Parathyroid adenoma (tissue), 2 donors: ENCODE data around the gene RAB11FIP3.

ENCODE experiments used
- H2AFZ ChIP-seq: fragments of 300-600 bp; sonication (generic); one replicate; pipeline ENCODE4 v1.7.0; 2017; ENCODE audit warnings: antibody characterized with exemption, mild to moderate bottlenecking
- H3K27ac ChIP-seq: fragments of 300-600 bp; sonication (generic); one replicate; pipeline ENCODE4 v1.7.0; 2017
- H3K27me3 ChIP-seq: fragments of 300-600 bp; sonication (generic); one replicate; pipeline ENCODE4 v1.7.0; 2017; ENCODE audit warnings: low read length; ENCODE audit not compliant: control insufficient read depth, insufficient read depth
- H3K36me3 ChIP-seq: fragments of 300-600 bp; sonication (generic); one replicate; pipeline ENCODE4 v1.7.0; 2017; ENCODE audit warnings: low read length; ENCODE audit not compliant: control insufficient read depth, insufficient read depth
- H3K4me1 ChIP-seq: fragments of 300-600 bp; sonication (generic); one replicate; pipeline ENCODE4 v1.7.0; 2017; ENCODE audit warnings: control low read depth
- H3K4me2 ChIP-seq: fragments of 300-600 bp; sonication (generic); one replicate; pipeline ENCODE4 v1.7.0; 2017; ENCODE audit warnings: low read length
- H3K4me3 ChIP-seq: fragments of 300-600 bp; sonication (generic); one replicate; pipeline ENCODE4 v1.7.0; 2017; ENCODE audit warnings: low read depth, low read length
- H3K79me2 ChIP-seq: fragments of 300-600 bp; sonication (generic); one replicate; pipeline ENCODE4 v1.7.0; 2017; ENCODE audit warnings: control low read depth
- H3K9ac ChIP-seq: fragments of 300-600 bp; sonication (generic); one replicate; pipeline ENCODE4 v1.7.0; 2017; ENCODE audit warnings: mild to moderate bottlenecking
- H3K9me3 ChIP-seq: fragments of 300-600 bp; sonication (generic); one replicate; pipeline ENCODE4 v1.7.0; 2017; ENCODE audit warnings: low read length; ENCODE audit not compliant: control insufficient read depth
- CTCF ChIP-seq: fragments of 300-600 bp; sonication (generic); IDR thresholded peaks from one replicate; pipeline ENCODE4 v1.7.0; 2017; ENCODE audit warnings: antibody characterized with exemption, mild to moderate bottlenecking
- donor health status: primary hyperparathyroidism.

Gene RAB11FIP3

GRCh38 chr16:397135-397661 lies 28.3 kb upstream of the RAB11FIP3 start, which contains the start of gene NME4:
NME4 (plus strand) TSS chr16:397199; CDS start chr16:397223, 24 bp downstream.
- Histone ChIP-seq H3K4me1 (peaks cover 10% of the 10 kb centered on the region), H3K27me3 (no peaks in the 10 kb centered on the region), H3K4me2 (peak within 1 kb of the TSS; percentile 75), H3K79me2 (peaks cover 2% of the 10 kb centered on the region), H3K9ac (no peak within 1 kb of the TSS), H2AFZ (peak within 1 kb of the TSS; percentile 96), H3K9me3 (no peaks in the 10 kb centered on the region), H3K27ac (peak within 1 kb of the TSS; percentile 90), H3K4me3 (peak within 1 kb of the TSS; percentile 35), H3K36me3 (no peaks in the 10 kb centered on the region)
- TF ChIP-seq CTCF = no peak

GRCh38 chr16:397736-398332 lies 27.6 kb upstream of the RAB11FIP3 start:
- Histone ChIP-seq H3K27me3 (no peaks in the 10 kb centered on the region), H3K27ac (peak overlapping the region; percentile 85), H3K4me2 (peak overlapping the region; percentile 32), H3K9ac (no peak overlapping the region), H3K36me3 (no peaks in the 10 kb centered on the region), H3K4me1 (peaks cover 10% of the 10 kb centered on the region), H3K79me2 (peaks cover 2% of the 10 kb centered on the region), H3K4me3 (peak overlapping the region; percentile 25), H3K9me3 (no peaks in the 10 kb centered on the region), H2AFZ (peak overlapping the region; percentile 40)
- peak; percentile 52 for TF ChIP-seq CTCF

GRCh38 chr16:398561-399339 lies 26.7 kb upstream of the RAB11FIP3 start:
- Histone ChIP-seq H3K27ac (peak overlapping the region; percentile 85), H3K27me3 (no peaks in the 10 kb centered on the region), H3K9ac (no peak overlapping the region)

GRCh38 chr16:399340-400019 lies 26.0 kb upstream of the RAB11FIP3 start:
- H3K27ac ChIP-seq = no peak overlapping the region
- H2AFZ ChIP-seq = no peak overlapping the region
- no peak overlapping the region for H3K4me3 ChIP-seq
- no peak overlapping the region for H3K4me2 ChIP-seq
- peaks cover 2% of the 10 kb centered on the region for H3K79me2 ChIP-seq
- no peaks in the 10 kb centered on the region for H3K9me3 ChIP-seq
- peaks cover 10% of the 10 kb centered on the region for H3K4me1 ChIP-seq
- no peaks in the 10 kb centered on the region for H3K27me3 ChIP-seq
- H3K36me3 ChIP-seq = no peaks in the 10 kb centered on the region
- TF ChIP-seq CTCF = no peak
- no peak overlapping the region for H3K9ac ChIP-seq

More at GRCh38 chr16:398561-399339, 26.7 kb upstream of the RAB11FIP3 start:
- no peak overlapping the region for H3K4me2 ChIP-seq
- no peak overlapping the region for H2AFZ ChIP-seq
- no peak for TF ChIP-seq CTCF
- no peak overlapping the region for H3K4me3 ChIP-seq
- peaks cover 10% of the 10 kb centered on the region for H3K4me1 ChIP-seq
- no peaks in the 10 kb centered on the region for H3K9me3 ChIP-seq
- H3K79me2 ChIP-seq = peaks cover 2% of the 10 kb centered on the region
- no peaks in the 10 kb centered on the region for H3K36me3 ChIP-seq
